HG03097 (cell line): ENCODE results near the gene DQX1.

Experiments used
- ATAC-seq: cut with Tn5 transposase; IDR thresholded peaks from one replicate; pipeline ENCODE4 v1.9.1; 2021; ENCODE audit not compliant: unreplicated experiment, low FRiP score

DQX1 gene

DNA sequence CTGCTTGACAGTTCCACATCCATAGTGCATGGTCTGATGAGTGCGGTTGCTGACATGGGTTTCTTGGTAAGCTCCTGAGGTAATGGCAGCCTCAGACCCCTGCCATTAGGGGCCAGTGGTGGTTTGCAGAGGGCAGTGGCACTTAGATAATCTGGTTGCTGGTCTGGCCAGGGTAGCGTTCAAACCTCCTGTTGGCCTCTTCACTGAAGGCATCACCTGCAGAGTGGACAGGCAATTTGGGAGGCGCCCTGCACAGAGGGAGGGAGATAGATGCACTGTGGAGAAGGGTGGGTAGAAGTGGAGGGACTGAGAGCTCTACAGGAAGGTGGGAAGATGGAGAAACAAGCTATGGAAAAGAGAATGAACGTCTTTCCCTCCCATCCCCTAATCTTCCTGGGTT is 7.4 kb upstream of the DQX1 start:
- ATAC-seq = no peak

GRCh38 chr2:74532222-74532621 is 6.2 kb upstream of the DQX1 start:
- no peak for ATAC-seq

DNA sequence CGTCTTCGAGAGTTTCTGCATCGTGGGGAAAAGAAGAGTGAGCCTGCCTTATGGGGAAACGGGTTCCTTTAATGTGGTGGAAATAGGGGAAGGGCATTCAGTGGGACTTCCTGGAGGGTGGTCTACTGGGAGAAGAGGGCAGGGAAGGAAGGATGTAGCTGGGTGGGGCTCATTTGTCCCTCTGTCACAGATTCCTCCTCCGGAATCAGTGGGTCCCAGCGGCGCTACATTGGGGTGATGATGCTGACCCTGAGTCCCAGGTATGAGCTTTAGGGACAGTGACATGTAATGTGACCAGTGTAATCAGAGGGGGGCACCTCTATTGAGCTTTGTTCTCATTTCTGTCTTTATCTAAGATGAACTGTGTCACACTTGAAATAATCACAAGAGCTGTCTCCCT is 5.6 kb upstream of the DQX1 start:
- no peak for ATAC-seq

DNA sequence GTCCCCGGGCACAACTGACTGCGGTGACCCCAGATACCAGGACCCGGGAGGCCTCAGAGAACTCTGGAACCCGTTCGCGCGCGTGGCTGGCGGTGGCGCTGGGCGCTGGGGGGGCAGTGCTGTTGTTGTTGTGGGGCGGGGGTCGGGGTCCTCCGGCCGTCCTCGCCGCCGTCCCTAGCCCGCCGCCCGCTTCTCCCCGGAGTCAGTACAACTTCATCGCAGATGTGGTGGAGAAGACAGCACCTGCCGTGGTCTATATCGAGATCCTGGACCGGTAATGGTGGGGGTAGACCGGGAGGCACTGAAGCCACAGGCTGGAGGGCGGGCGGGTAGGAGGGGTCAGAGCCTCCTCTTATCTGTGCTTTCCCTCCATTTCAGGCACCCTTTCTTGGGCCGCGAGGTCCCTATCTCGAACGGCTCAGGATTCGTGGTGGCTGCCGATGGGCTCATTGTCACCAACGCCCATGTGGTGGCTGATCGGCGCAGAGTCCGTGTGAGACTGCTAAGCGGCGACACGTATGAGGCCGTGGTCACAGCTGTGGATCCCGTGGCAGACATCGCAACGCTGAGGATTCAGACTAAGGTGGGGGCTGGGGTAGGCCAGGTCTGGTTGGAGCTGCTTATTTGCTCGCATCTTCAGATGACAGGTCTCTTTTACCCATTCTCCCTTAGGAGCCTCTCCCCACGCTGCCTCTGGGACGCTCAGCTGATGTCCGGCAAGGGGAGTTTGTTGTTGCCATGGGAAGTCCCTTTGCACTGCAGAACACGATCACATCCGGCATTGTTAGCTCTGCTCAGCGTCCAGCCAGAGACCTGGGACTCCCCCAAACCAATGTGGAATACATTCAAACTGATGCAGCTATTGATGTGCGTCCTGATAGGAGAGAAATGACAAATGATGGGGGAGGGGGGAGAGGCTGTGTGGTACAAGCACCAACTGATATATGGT is 4.5 kb upstream of the DQX1 start:
- ATAC-seq = peak; percentile 27

DNA sequence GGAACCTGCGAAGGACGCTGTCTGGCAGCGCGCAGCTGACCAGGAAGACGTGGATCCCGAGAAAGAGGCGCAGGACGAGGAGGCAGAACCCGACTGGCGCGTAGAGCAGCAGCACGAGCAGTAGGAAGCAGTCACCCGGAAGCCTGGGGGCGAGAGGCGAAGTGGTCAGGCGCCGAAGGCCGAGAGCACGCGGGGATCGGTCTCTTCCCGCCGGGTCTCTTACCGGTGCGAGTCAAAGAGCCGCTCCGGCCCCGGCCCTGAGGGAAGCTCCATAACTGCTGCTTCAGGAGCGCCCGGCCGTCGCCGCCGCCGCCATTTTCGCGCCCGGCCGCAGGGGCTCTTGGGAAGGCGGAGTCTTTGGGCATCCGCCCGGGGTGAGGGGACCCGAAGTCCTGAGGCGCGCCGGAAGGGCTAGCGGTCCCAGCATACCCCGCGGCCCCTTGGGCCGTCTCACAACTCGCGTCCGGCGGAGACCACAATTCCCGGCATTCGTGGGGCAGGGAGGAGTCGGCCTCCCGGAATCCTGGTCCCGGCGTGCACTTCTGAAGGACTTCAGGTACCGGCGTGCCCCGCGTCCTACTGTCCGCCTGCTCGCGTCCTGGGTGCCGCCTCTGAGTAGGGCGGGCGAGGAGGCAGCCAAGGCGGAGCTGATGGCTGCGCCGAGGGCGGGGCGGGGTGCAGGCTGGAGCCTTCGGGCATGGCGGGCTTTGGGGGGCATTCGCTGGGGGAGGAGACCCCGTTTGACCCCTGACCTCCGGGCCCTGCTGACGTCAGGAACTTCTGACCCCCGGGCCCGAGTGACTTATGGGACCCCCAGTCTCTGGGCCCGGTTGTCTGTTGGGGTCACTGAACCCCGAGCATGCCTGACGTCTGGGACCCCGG is 3.6 kb upstream of the DQX1 start, which contains the start of the genes AUP1 and HTRA2:
Gene AUP1, minus strand, starts transcription at position 350 of the 882 bp plus-strand sequence. Its CDS starts 77 bp downstream, at position 273.
Gene HTRA2, plus strand, starts transcription at position 577 of the 882 bp plus-strand sequence. Its CDS starts 74 bp downstream, at position 651.
- peak; percentile 70 for ATAC-seq

GRCh38 chr2:74528600-74529356 is 2.7 kb upstream of the DQX1 start:
- peak; percentile 5 for ATAC-seq

- no peak for ATAC-seq
Measured at GRCh38 chr2:74527741-74528140, 1.7 kb upstream of the DQX1 start.

DNA sequence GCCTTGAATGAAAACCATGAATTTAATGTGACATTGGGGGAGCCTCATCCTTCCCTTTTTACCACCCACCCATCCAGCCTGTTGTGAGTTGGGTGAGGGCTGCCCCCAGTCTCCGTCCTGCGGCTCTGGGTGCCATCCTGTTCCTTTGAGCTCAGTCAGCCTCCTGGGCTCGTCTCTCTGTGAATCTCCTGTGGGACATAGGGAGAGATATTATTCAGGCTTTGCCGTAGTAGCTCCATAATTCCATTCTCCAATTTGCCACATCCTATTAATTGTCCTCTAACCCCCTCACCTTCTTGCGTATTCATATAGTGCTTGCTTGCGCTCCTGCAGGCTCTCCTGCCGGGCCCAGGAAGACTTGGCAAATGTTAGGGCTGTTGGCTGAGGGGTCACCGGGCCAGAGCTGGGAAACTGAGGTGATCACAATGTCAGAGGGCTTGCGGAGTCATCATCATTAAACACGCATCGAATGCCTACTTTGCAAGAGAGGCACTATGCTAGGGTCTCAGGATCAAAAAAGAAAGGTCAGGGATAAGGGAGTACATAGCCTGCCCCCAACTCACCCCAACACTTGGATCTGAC is 709 bp upstream of the DQX1 start:
- no peak for ATAC-seq

DNA sequence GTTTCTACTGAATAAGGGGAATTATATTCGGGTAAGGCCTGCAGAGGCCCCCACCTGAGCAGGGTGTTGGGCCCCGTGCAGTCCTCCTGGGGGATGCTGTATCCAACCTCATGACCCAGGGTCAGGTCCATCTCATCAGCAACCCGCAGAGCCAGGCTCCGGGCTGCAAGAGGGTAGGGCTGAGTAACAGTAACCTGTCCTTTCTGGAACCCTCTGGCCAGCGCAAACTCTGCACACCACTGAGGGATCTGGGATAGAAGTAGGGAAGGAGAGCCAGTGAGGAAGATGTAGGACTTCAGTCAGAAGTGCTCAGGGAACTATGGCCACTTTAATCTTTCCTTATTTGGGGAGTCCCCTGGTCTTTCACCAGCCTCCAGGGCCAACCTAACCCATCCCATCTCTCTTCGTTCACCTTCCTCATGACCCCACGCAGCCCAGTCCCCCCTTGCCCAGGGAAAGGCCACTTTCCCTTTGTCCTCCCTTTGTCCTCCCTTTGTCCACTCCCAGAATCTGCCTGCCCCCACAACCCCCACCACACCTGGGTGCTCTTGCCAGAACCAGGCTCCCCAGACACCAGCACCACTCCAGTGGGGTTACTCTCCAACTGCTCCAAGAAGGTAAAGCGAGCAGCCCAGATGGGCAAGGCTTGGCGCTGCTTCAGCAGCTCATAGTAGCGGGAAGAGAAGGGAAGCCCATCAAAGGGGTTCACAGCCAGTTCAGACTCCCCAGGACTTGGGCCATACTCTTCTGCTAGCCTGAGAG is 895 bp downstream of the DQX1 start:
- no peak for ATAC-seq

DNA sequence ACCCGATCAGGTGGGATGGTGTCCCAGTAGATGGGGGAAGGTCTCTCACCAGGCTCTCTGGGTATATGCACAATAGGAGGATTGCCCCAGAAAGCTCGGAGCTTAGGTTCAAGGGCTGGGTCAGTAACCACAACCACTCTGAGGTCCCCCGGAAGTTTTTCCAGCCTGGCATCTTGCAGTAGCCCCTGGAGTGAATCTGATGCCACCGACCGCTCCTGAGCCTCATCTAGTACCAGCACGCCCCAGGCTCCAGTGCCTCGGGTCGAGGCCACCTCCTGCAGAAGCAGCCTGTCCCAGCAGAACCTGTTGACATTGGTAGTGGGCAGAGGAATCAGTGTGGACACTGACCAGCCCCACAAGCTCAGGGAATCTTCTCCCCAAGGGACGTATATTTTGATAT is 2.0 kb downstream of the DQX1 start:
- no peak for ATAC-seq

DNA sequence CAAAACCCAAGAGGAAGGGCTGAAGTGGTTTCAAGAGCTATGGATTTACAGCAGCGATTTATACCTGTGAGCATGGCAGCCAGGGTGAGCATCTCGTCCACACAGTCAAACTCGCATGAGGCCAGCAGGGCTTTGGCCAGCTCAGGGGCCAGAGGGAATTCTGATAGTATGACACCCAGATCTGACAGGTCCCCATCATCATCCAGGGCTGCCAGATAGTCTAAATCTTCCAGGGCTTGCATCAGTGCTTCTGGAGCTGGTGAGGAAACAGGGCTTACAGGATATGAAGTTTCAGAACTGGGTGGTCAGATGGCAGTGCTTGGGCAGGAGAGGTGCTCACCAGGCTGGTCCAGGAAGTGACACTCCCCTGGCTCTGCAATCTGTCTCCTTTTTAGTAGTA is 3.5 kb downstream of the DQX1 start:
- ATAC-seq = no peak

GRCh38 chr2:74516650-74517049 is 9.4 kb downstream of the DQX1 start:
- ATAC-seq = no peak

GRCh38 chr2:74515981-74516633 is 9.9 kb downstream of the DQX1 start:
- ATAC-seq = no peak

GRCh38 chr2:74515271-74515980 is 10.6 kb downstream of the DQX1 start:
- no peak for ATAC-seq

GRCh38 chr2:74514368-74515270 is 11.4 kb downstream of the DQX1 start, which contains the start of gene TLX2:
TSS of gene TLX2 (plus strand) at chr2:74514450. CDS start at chr2:74514807, 357 bp downstream.
- ATAC-seq = no peak

GRCh38 chr2:74513605-74514367 is 12.2 kb downstream of the DQX1 start:
- ATAC-seq = no peak
